Endodermal cell (in vitro differentiated cells): Measurements from ENCODE around the gene NFKBIA. TPM values are rescaled to one million over a fixed set of nuclear protein-coding genes. Genes with fewer than 3 reads are reported as not detected.
A peak's percentile ranks its signal among the peaks of the same experiment; 100 is the strongest.

Experiments used
- DNase-seq: peaks from one replicate; pipeline ENCODE4 v3.0.0-alpha.2; 2017
- H3K27ac ChIP-seq: 2 replicates; pipeline ENCODE4 v1.5.1; 2013; ENCODE audit warnings: mild to moderate bottlenecking, low read depth, low read length, moderate library complexity
- H3K27me3 ChIP-seq: 2 replicates; pipeline ENCODE4 v1.6.1; 2013; ENCODE audit warnings: mild to moderate bottlenecking, low read length, moderate library complexity; ENCODE audit not compliant: insufficient read depth, control insufficient read depth, poor library complexity, severe bottlenecking
- H3K36me3 ChIP-seq: 2 replicates; pipeline ENCODE4 v1.7.0; 2013; ENCODE audit warnings: mild to moderate bottlenecking, low read length, moderate library complexity; ENCODE audit not compliant: control insufficient read depth, insufficient read depth
- H3K4me1 ChIP-seq: one replicate; pipeline ENCODE4 v1.7.0; 2013; ENCODE audit warnings: low read length; ENCODE audit not compliant: control insufficient read depth, insufficient read depth
- H3K4me3 ChIP-seq: 2 replicates; pipeline ENCODE4 v1.5.1; 2013; ENCODE audit warnings: mild to moderate bottlenecking, low read length, moderate library complexity
- H3K9ac ChIP-seq: 2 replicates; pipeline ENCODE4 v1.6.1; 2013; ENCODE audit warnings: mild to moderate bottlenecking, low read length, moderate library complexity; ENCODE audit not compliant: poor library complexity, severe bottlenecking; ENCODE audit errors: extremely low read depth
- H3K9me3 ChIP-seq: 2 replicates; pipeline ENCODE4 v1.6.1; 2013; ENCODE audit warnings: mild to moderate bottlenecking, low read length, moderate library complexity; ENCODE audit not compliant: control insufficient read depth
- H3K27ac Mint-ChIP-seq: 2 replicates; pipeline ENCODE4 v1.8.0; 2020; ENCODE audit warnings: mixed read lengths
- H3K27me3 Mint-ChIP-seq: 2 replicates; pipeline ENCODE4 v1.8.0; 2021; ENCODE audit warnings: mild to moderate bottlenecking, mixed read lengths; ENCODE audit not compliant: insufficient read depth
- H3K36me3 Mint-ChIP-seq: 2 replicates; pipeline ENCODE4 v1.8.0; 2020; ENCODE audit warnings: low read depth, mixed read lengths
- H3K4me1 Mint-ChIP-seq: 2 replicates; pipeline ENCODE4 v1.8.0; 2020; ENCODE audit warnings: mixed read lengths
- H3K4me3 Mint-ChIP-seq: 2 replicates; pipeline ENCODE4 v1.8.0; 2020; ENCODE audit warnings: mild to moderate bottlenecking, moderate library complexity, mixed read lengths
- H3K9me3 Mint-ChIP-seq: 2 replicates; pipeline ENCODE4 v1.8.0; 2020; ENCODE audit warnings: mild to moderate bottlenecking, mixed read lengths
- WGBS, 2 experiments: methylation state at CpG; one replicate each; pipeline versions ENCODE4 v1.1.5 to v1.1.7; 2013; ENCODE audit warnings: missing lambda C conversion rate in 2 of 2, mixed read lengths in 1 of 2; ENCODE audit not compliant: insufficient coverage in 1 of 2, insufficient read length in 1 of 2; 5-methylcytosine and 5-hydroxymethylcytosine counted together
- total RNA-seq, 2 donors: library from RNA; stranded (reverse); fragmentation: NEBNext Ultra II Directional in 1 of 2; extraction: Animal tissue kit (Norgen Biotek cat#: 25700) in 1 of 2; gene quantifications; 2 replicates in 1 of 2; 3 replicates in 1 of 2; pipeline ENCODE4 v1.2.1, GENCODE V29; 2021
- TF ChIP-seq, protein P1 (sequence below): fragments of 200-600 bp; sonication (generic); conservative IDR thresholded peaks from 2 replicates; pipeline ENCODE4 v1.5.0; 2021; ENCODE audit warnings: antibody characterized with exemption, mild to moderate bottlenecking

Gene NFKBIA
- total RNA-seq, 2 donors from 2014 or later = 148 to 188 TPM

DNA sequence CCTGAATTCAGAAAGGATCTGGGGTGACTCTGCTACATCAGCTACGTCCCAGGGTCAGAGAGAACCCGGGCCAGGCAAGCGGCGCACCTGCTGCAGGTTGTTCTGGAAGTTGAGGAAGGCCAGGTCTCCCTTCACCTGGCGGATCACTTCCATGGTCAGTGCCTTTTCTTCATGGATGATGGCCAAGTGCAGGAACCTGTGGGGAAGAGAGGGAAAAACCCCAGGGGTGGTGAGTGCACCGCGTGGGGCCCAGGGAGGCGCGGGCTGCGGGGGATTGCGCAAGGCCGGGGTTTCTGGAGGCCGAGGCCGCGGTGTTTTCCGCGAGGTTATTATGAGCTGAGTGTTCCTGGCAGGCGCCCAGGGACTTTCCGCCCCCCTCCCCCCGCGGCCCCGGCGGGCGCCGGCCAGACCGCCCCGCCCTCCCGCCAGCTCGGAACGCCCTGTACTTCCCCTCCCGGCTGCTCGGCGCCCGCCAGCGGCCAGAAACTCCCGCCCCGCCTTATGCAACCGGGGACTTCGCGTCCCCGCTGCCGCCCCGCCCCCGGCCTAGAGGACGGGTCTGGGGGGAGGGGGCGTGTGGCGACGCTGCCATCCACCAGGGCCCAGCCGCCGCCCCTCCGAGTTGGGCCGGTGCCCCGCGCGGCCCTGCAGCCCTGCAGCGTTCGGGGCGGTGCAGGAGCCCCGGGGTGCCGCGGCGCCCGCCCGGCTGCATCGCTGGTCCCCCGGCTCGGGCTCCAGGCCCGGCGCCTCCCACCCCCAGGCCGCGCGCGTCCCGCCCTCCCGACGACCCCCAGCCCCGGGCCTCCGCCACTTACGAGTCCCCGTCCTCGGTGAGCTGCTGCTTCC is 723 bp downstream of the NFKBIA start:
- WGBS, 2 experiments = 2 to 13% methylated on average over 8 to 81 of the region's 81 CpGs

DNA sequence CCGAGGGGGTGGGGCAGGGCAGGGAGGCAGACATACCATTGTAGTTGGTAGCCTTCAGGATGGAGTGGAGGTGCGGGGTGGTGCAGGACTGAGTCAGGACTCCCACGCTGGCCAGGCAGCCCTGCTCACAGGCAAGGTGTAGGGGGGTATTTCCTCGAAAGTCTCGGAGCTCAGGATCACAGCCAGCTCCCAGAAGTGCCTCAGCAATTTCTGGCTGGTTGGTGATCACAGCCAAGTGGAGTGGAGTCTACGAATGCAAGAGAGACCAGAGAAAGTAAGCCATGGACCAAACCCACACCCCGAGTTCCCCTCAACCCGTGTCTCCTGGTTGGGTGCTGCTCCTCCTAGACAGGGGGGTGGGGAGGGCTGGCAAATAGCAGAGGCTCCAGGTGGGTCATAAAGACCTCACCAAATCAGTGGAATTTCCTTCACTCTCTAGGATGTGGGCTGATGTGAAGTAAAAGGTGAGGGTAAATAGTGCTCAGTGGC is 1.4 kb downstream of the NFKBIA start:
- Mint-ChIP-seq H3K27me3 (no peaks in the 10 kb centered on the region), H3K36me3 (peaks cover 44% of the 10 kb centered on the region), H3K9me3 (no peaks in the 10 kb centered on the region), H3K4me1 (peaks cover 48% of the 10 kb centered on the region), H3K27ac (peak overlapping the region; percentile 88), H3K4me3 (peak overlapping the region; percentile 94)
- H3K9ac ChIP-seq = peak overlapping the region; percentile 95
- H3K27ac ChIP-seq = peak overlapping the region; percentile 27
- peak; percentile 39 for DNase-seq
- H3K4me1 ChIP-seq = no peaks in the 10 kb centered on the region
- H3K9me3 ChIP-seq = no peaks in the 10 kb centered on the region
- H3K27me3 ChIP-seq = no peaks in the 10 kb centered on the region
- peaks cover 37% of the 10 kb centered on the region for H3K36me3 ChIP-seq
- TF ChIP-seq, protein P1, sequence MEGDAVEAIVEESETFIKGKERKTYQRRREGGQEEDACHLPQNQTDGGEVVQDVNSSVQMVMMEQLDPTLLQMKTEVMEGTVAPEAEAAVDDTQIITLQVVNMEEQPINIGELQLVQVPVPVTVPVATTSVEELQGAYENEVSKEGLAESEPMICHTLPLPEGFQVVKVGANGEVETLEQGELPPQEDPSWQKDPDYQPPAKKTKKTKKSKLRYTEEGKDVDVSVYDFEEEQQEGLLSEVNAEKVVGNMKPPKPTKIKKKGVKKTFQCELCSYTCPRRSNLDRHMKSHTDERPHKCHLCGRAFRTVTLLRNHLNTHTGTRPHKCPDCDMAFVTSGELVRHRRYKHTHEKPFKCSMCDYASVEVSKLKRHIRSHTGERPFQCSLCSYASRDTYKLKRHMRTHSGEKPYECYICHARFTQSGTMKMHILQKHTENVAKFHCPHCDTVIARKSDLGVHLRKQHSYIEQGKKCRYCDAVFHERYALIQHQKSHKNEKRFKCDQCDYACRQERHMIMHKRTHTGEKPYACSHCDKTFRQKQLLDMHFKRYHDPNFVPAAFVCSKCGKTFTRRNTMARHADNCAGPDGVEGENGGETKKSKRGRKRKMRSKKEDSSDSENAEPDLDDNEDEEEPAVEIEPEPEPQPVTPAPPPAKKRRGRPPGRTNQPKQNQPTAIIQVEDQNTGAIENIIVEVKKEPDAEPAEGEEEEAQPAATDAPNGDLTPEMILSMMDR = no peak
- peak overlapping the region; percentile 98 for H3K4me3 ChIP-seq
- 67 to 70% methylated on average over 1 to 8 of the region's 8 CpGs for WGBS, 2 experiments

More for the DNA sequence above, 723 bp downstream of the NFKBIA start:
- Histone ChIP-seq H3K9ac (peak overlapping the region; percentile 95), H3K4me1 (no peaks in the 10 kb centered on the region), H3K27ac (peak overlapping the region; percentile 84), H3K4me3 (peak overlapping the region; percentile 98), H3K36me3 (peaks cover 37% of the 10 kb centered on the region), H3K9me3 (no peaks in the 10 kb centered on the region), H3K27me3 (no peaks in the 10 kb centered on the region)
- Mint-ChIP-seq H3K9me3 (no peaks in the 10 kb centered on the region), H3K27me3 (no peaks in the 10 kb centered on the region), H3K4me1 (peaks cover 45% of the 10 kb centered on the region), H3K27ac (peak overlapping the region; percentile 97), H3K36me3 (peaks cover 42% of the 10 kb centered on the region), H3K4me3 (peak overlapping the region; percentile 94)
- DNase-seq = peak; percentile 90
- TF ChIP-seq, protein P1 = no peak

DNA sequence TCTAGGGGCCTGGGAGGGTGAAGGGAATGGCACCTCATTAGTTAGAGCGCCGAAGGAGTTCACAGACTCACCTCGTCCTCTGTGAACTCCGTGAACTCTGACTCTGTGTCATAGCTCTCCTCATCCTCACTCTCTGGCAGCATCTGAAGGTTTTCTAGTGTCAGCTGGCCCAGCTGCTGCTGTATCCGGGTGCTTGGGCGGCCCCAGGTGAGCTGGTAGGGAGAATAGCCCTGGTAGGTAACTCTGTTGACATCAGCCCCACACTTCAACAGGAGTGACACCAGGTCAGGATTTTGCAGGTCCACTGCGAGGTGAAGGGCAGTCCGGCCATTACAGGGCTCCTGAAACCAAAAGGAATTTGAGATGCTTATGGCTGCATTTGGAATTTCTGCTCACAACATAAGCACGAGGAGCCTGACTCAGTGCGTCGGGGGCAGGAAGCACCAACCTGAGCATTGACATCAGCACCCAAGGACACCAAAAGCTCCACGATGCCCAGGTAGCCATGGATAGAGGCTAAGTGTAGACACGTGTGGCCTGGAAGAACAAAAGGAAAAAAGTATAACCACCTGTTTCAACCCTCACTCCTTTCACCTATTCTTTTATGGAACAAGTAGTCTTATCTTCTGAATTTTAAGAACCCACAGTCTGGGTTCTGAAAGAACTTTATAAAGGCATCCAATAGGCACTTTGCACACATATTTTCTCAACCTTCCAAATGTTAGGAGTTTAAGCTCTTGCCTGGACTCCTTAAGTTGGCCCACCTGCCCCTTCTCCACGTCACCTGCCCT is 2.0 kb downstream of the NFKBIA start:
- no peaks in the 10 kb centered on the region for H3K27me3 ChIP-seq
- H3K4me3 ChIP-seq = peak overlapping the region; percentile 98
- Mint-ChIP-seq H3K27me3 (no peaks in the 10 kb centered on the region), H3K9me3 (no peaks in the 10 kb centered on the region), H3K36me3 (peaks cover 44% of the 10 kb centered on the region), H3K4me1 (peaks cover 55% of the 10 kb centered on the region), H3K27ac (peak overlapping the region; percentile 88), H3K4me3 (peak overlapping the region; percentile 94)
- peak; percentile 47 for DNase-seq
- no peaks in the 10 kb centered on the region for H3K9me3 ChIP-seq
- TF ChIP-seq, protein P1 = no peak
- H3K36me3 ChIP-seq = peaks cover 37% of the 10 kb centered on the region
- H3K27ac ChIP-seq = no peak overlapping the region
- H3K9ac ChIP-seq = peak overlapping the region; percentile 95
- H3K4me1 ChIP-seq = no peaks in the 10 kb centered on the region
- 79 to 86% methylated on average over 14 of the region's 14 CpGs for WGBS, 2 experiments
